Measurements from ENCODE around the gene GCK.

DNA sequence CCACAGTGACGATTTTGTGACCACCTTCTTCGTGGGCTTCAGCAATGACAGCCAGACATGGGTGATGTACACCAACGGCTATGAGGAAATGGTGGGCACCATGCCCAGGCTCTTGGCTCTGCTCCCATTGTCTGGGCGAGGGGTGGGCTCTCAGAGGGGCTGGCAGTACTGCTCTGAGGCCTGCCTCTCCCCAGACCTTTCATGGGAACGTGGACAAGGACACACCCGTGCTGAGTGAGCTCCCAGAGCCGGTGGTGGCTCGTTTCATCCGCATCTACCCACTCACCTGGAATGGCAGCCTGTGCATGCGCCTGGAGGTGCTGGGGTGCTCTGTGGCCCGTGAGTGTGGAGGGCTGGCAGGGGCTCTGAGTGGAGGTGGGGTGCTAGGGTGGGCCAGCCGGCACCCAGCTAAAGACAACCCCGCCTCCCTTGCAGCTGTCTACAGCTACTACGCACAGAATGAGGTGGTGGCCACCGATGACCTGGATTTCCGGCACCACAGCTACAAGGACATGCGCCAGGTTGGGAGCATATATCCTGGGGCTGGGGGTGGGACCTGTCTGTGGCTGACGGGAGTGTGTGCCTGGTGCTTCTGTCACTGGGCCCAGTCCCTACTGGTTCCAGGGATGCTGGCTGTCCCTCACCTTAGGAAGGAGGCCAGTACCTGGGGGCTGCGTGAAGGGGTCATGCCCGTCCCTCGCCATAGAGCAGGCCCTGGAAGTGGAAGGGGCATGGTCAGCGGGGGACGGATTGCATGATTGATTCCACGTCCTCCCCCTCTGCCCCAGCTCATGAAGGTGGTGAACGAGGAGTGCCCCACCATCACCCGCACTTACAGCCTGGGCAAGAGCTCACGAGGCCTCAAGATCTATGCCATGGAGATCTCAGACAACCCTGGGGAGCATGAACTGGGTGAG lies 78.3 kb downstream of the GCK start:
- TF ChIP-seq, protein P1, sequence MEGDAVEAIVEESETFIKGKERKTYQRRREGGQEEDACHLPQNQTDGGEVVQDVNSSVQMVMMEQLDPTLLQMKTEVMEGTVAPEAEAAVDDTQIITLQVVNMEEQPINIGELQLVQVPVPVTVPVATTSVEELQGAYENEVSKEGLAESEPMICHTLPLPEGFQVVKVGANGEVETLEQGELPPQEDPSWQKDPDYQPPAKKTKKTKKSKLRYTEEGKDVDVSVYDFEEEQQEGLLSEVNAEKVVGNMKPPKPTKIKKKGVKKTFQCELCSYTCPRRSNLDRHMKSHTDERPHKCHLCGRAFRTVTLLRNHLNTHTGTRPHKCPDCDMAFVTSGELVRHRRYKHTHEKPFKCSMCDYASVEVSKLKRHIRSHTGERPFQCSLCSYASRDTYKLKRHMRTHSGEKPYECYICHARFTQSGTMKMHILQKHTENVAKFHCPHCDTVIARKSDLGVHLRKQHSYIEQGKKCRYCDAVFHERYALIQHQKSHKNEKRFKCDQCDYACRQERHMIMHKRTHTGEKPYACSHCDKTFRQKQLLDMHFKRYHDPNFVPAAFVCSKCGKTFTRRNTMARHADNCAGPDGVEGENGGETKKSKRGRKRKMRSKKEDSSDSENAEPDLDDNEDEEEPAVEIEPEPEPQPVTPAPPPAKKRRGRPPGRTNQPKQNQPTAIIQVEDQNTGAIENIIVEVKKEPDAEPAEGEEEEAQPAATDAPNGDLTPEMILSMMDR (IDR thresholded peaks at IDR 0.05): no peak
- TF ChIP-seq POLR2AphosphoS5 (IDR thresholded peaks at IDR 0.05; ENCODE audit: insufficient read depth in 1 of 2, low read depth in 1 of 2) (no peak), POLR2A (IDR thresholded peaks at IDR 0.05) (no peak)

Measured in vagina (tissue), 2 donors.